ENCODE results near the gene SFRP5. TPM values are rescaled to one million over a fixed set of nuclear protein-coding genes. Genes with fewer than 3 reads are reported as not detected.

The SFRP5 gene
- total RNA-seq = not detected in 2 replicates

DNA sequence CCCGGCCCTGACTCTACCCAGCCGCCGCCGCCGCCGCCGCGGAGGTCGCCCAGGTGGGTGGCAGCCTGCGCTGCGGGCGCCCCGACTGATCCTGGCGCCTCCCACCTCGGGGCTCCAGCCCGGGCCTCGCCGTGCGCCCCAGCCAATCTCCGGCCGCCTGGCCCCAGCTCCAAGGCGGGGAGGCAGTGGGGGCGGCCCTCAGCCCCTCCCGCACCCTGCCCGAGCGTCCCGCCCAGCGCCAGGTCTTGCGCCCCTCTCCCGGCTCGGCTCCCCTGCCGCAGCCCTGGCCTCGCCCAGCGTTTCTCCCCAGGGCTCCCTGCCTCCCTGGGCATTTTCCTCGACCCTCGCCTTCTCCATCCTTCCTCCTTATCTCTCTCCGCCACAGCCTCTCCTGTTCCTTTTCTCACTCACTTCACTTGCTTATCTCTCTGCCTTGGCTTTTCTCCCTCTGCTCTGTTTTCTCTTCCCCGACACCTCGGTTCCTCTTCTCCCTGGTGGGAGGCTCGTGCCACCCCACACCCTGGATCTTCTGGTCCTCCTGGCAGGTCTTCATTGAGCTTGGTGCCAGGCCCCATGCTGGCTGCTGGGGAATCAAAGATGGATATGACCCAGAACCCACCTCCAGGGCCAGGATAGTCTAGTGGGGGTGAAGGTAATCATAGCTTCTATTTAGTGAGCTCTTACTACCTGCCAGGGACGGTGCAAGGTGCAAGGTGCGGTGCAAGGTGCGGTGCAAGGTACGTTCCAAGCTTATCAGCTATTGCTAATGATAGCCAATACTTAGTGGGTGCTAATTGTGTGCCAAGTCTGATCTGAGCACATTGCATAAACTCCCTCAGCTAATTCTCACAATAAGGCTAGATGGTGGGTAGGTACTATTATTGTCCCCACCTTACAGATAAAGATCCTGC is at the start of gene SFRP5:
Gene SFRP5 (minus strand): TSS at position 87 of the 911 bp plus-strand sequence. CDS start 166 bp downstream, outside the sequence.

GRCh38 chr10:97736902-97737769 is 34.7 kb downstream of the SFRP5 start, which contains the start of gene ZFYVE27:
Gene ZFYVE27 (plus strand): TSS chr10:97737128. CDS start chr10:97738478, 1,350 bp downstream.

Other genes starting within 250 kb of the SFRP5 start
- 0.27 and 1.2 TPM in 2 replicates for gene ANKRD2, start 199.2 kb downstream of the SFRP5 start, total RNA-seq
- 0.27 and 0.36 TPM in 2 replicates for gene HOGA1, start 187.6 kb downstream of the SFRP5 start, total RNA-seq
- gene C10orf62, start 182.3 kb downstream of the SFRP5 start, total RNA-seq = 0.29 TPM in 1 of 2 replicates, not detected in the other
- 3.9 and 4.3 TPM in 2 replicates for gene MORN4, start 138.5 kb downstream of the SFRP5 start, total RNA-seq
- gene PI4K2A, start 131.3 kb downstream of the SFRP5 start, total RNA-seq = 16.2 and 22.6 TPM in 2 replicates
- 1.9 and 2.9 TPM in 2 replicates for gene AVPI1, start 84.8 kb downstream of the SFRP5 start, total RNA-seq
- 40.8 and 47.6 TPM in 2 replicates for gene MARVELD1, start 58.3 kb downstream of the SFRP5 start, total RNA-seq
- gene ZFYVE27, start 34.9 kb downstream of the SFRP5 start, total RNA-seq = 17.2 and 17.8 TPM in 2 replicates
- gene GOLGA7B, start 77.8 kb upstream of the SFRP5 start, total RNA-seq = not detected in 2 replicates